CD14-positive monocyte (primary cell): Measurements from ENCODE around the gene TTBK1. TPM values are rescaled to one million over a fixed set of nuclear protein-coding genes. Genes with fewer than 3 reads are reported as not detected.

Experiments used
- DNase-seq, 3 donors: peaks; one replicate each; pipeline ENCODE4 v3.0.0-alpha.2; 2011 to 2022
- H2AFZ ChIP-seq: 2 replicates; pipeline ENCODE4 v1.6.0; 2012; ENCODE audit warnings: mild to moderate bottlenecking, low read depth, low read length, inconsistent platforms; ENCODE audit not compliant: insufficient read depth, poor library complexity, severe bottlenecking
- H3K27ac ChIP-seq, 2 donors: 1 replicate in 1 of 2; 2 replicates in 1 of 2; pipeline ENCODE4 v1.5.1; 2012 to 2013; ENCODE audit warnings: low read length in 2 of 2, control low read depth in 1 of 2, inconsistent platforms in 1 of 2, low read depth in 1 of 2, mild to moderate bottlenecking in 1 of 2
- H3K27me3 ChIP-seq, 2 donors: one replicate each; pipeline versions ENCODE4 v1.6.0 to v1.6.1; 2011 to 2013; ENCODE audit warnings: low read length in 2 of 2; ENCODE audit not compliant: control insufficient read depth in 2 of 2, insufficient read depth in 2 of 2
- H3K36me3 ChIP-seq, 2 donors: replicated peaks in 1 of 2; 1 replicate in 1 of 2; 2 replicates in 1 of 2; pipeline versions ENCODE4 v1.5.1 to v1.6.1; 2012 to 2013; ENCODE audit warnings: low read length in 2 of 2, control low read depth in 1 of 2, inconsistent platforms in 1 of 2, mild to moderate bottlenecking in 1 of 2; ENCODE audit not compliant: insufficient read depth in 2 of 2, control insufficient read depth in 1 of 2
- H3K4me1 ChIP-seq, 2 donors: 1 replicate in 1 of 2; 2 replicates in 1 of 2; pipeline versions ENCODE4 v1.5.1 to v1.6.1; 2012 to 2013; ENCODE audit warnings: low read length in 2 of 2, control low read depth in 1 of 2, inconsistent platforms in 1 of 2, mild to moderate bottlenecking in 1 of 2, moderate library complexity in 1 of 2; ENCODE audit not compliant: insufficient read depth in 2 of 2, control insufficient read depth in 1 of 2
- H3K4me2 ChIP-seq: replicated peaks from 2 replicates; pipeline ENCODE3; 2012; ENCODE audit warnings: low read length, moderate library complexity, mild to moderate bottlenecking; ENCODE audit not compliant: poor library complexity, severe bottlenecking; ENCODE audit errors: extremely low read depth
- H3K4me3 ChIP-seq, 3 experiments: fragments of 200-600 bp in 1 of 3; sonication (generic) in 1 of 3; replicated peaks in 1 of 3; 1 replicate in 2 of 3; 2 replicates in 1 of 3; pipeline ENCODE4 v1.5.1; 2011 to 2013; ENCODE audit warnings: low read length in 3 of 3, mild to moderate bottlenecking in 3 of 3, control low read depth in 2 of 3, low read depth in 2 of 3, inconsistent platforms in 1 of 3, moderate library complexity in 1 of 3
- H3K79me2 ChIP-seq: 2 replicates; pipeline ENCODE4 v1.6.0; 2012; ENCODE audit warnings: mild to moderate bottlenecking, control low read depth, inconsistent platforms, low read length, moderate library complexity; ENCODE audit not compliant: insufficient read depth
- H3K9ac ChIP-seq: 2 replicates; pipeline ENCODE4 v1.6.0; 2017; ENCODE audit warnings: low read length, mild to moderate bottlenecking; ENCODE audit not compliant: insufficient read depth, poor library complexity, severe bottlenecking
- H3K9me3 ChIP-seq, 2 donors: replicated peaks in 1 of 2; 1 replicate in 1 of 2; 2 replicates in 1 of 2; pipeline versions ENCODE4 v1.5.1 to v1.6.1; 2012 to 2013; ENCODE audit warnings: low read length in 2 of 2, control low read depth in 1 of 2; ENCODE audit not compliant: control insufficient read depth in 1 of 2, insufficient read depth in 1 of 2
- H4K20me1 ChIP-seq: 2 replicates; pipeline ENCODE4 v1.6.0; 2012; ENCODE audit warnings: mild to moderate bottlenecking, low read length, control low read depth, moderate library complexity; ENCODE audit not compliant: insufficient read depth
- H3K27ac Mint-ChIP-seq, 7 donors: one replicate each; pipeline ENCODE4 v1.8.0; 2020; ENCODE audit warnings: mild to moderate bottlenecking in 7 of 7, mixed read lengths in 7 of 7, moderate library complexity in 6 of 7, inconsistent platforms in 2 of 7
- H3K27me3 Mint-ChIP-seq, 3 donors: one replicate each; pipeline ENCODE4 v1.8.0; 2021 to 2022; ENCODE audit warnings: low read depth in 3 of 3, mild to moderate bottlenecking in 3 of 3, mixed read lengths in 3 of 3, moderate library complexity in 3 of 3, inconsistent platforms in 1 of 3
- H3K36me3 Mint-ChIP-seq, 2 donors: one replicate each; pipeline ENCODE4 v1.8.0; 2020; ENCODE audit warnings: mixed read lengths in 2 of 2, inconsistent platforms in 1 of 2, mild to moderate bottlenecking in 1 of 2
- H3K4me1 Mint-ChIP-seq: one replicate; pipeline ENCODE4 v1.8.0; 2020; ENCODE audit warnings: mild to moderate bottlenecking, mixed read lengths
- H3K4me3 Mint-ChIP-seq, 2 donors: one replicate each; pipeline ENCODE4 v1.8.0; 2020; ENCODE audit warnings: mild to moderate bottlenecking in 2 of 2, mixed read lengths in 2 of 2, moderate library complexity in 1 of 2
- H3K9me3 Mint-ChIP-seq, 7 donors: one replicate each; pipeline ENCODE4 v1.8.0; 2020 to 2022; ENCODE audit warnings: mixed read lengths in 7 of 7, mild to moderate bottlenecking in 6 of 7, moderate library complexity in 6 of 7, inconsistent platforms in 2 of 7
- CTCF ChIP-seq: fragments of 200-600 bp; IDR thresholded peaks from one replicate; pipeline ENCODE4 v1.8.0; 2022; ENCODE audit warnings: antibody characterized with exemption, mild to moderate bottlenecking
- WGBS: methylation state at CpG from one replicate; pipeline ENCODE4 v1.1.5; 2013; ENCODE audit warnings: missing lambda C conversion rate; ENCODE audit not compliant: insufficient coverage; 5-methylcytosine and 5-hydroxymethylcytosine counted together
- intact Hi-C, 2 donors: fragments of 100-400 bp; cut with micrococcal nuclease; formaldehyde crosslinking; loops; one replicate each; pipeline versions ENCODE4 v1.15.0 to v1.15.1; 2023
- polyA plus RNA-seq, 3 donors: library from polyadenylated mRNA; depleted of rRNA in 1 of 3; unstranded in 2 of 3; stranded (reverse) in 1 of 3; fragments of 300-500 nt in 2 of 3; fragments of >200 nt in 1 of 3; fragmentation: Illumina TruSeq in 2 of 3; gene quantifications; 1 replicate in 2 of 3; 2 replicates in 1 of 3; pipeline ENCODE4 v1.2.3, GENCODE V29; 2012 to 2021

Gene TTBK1
- polyA plus RNA-seq, 3 donors = not detected

GRCh38 chr6:43291708-43292107 is 48.4 kb downstream of the TTBK1 start:
- H3K27ac Mint-ChIP-seq = no peak overlapping the region

GRCh38 chr6:43292341-43292740 is 49.1 kb downstream of the TTBK1 start:
- Mint-ChIP-seq H3K27ac (no peak overlapping the region), H3K4me3 (no peak overlapping the region), H3K27me3 (peaks cover 3 to 12% (median 4%) of the 10 kb centered on the region in 3 donors), H3K9me3 (peaks cover 0 to 2% (median 0%) of the 10 kb centered on the region in 7 donors), H3K36me3 (no peaks in the 10 kb centered on the region), H3K4me1 (no peaks in the 10 kb centered on the region)
- Histone ChIP-seq H3K4me3 (no peak overlapping the region), H3K36me3 (no peaks in the 10 kb centered on the region), H3K9me3 (no peaks in the 10 kb centered on the region), H3K79me2 (no peaks in the 10 kb centered on the region), H4K20me1 (no peaks in the 10 kb centered on the region), H3K27me3 (no peaks in the 10 kb centered on the region), H3K9ac (no peak overlapping the region), H2AFZ (no peak overlapping the region), H3K4me1 (no peaks in the 10 kb centered on the region), H3K4me2 (no peak overlapping the region), H3K27ac (no peak overlapping the region)
- 89% methylated on average over 4 of the region's 6 CpGs for WGBS
- DNase-seq = no peak
- intact Hi-C loops = no loop called here
- TF ChIP-seq CTCF = no peak

More at GRCh38 chr6:43291708-43292107, 48.4 kb downstream of the TTBK1 start:
- TF ChIP-seq CTCF = no peak
- Mint-ChIP-seq H3K4me3 (no peak overlapping the region), H3K9me3 (peaks cover 0 to 2% (median 0%) of the 10 kb centered on the region in 7 donors), H3K4me1 (no peaks in the 10 kb centered on the region), H3K27me3 (peaks cover 3 to 16% (median 4%) of the 10 kb centered on the region in 3 donors), H3K36me3 (no peaks in the 10 kb centered on the region)
- no peaks in the 10 kb centered on the region for H3K9me3 ChIP-seq
- no peaks in the 10 kb centered on the region for H4K20me1 ChIP-seq
- H3K4me2 ChIP-seq = no peak overlapping the region
- H3K9ac ChIP-seq = no peak overlapping the region
- no peak for DNase-seq
- H3K27me3 ChIP-seq = peaks cover 0 to 3% of the 10 kb centered on the region in 2 donors
- intact Hi-C loops = no loop called here
- H3K27ac ChIP-seq = no peak overlapping the region
- no peak overlapping the region for H3K4me3 ChIP-seq
- no CpG with 5 or more reads among the region's 2 CpGs for WGBS
- no peaks in the 10 kb centered on the region for H3K4me1 ChIP-seq
- H2AFZ ChIP-seq = no peak overlapping the region
- H3K36me3 ChIP-seq = no peaks in the 10 kb centered on the region
- no peaks in the 10 kb centered on the region for H3K79me2 ChIP-seq
